ENCODE measurements around the gene DSCAML1. TPM values are rescaled to one million over a fixed set of nuclear protein-coding genes. Genes with fewer than 3 reads are reported as not detected.
A peak's percentile ranks its signal among the peaks of the same experiment; 100 is the strongest.

Gene DSCAML1
- total and polyA plus RNA-seq, 7 experiments from 2014 or later: 0.17 to 1.3 (median 0.60) TPM; not detected in 2

DNA sequence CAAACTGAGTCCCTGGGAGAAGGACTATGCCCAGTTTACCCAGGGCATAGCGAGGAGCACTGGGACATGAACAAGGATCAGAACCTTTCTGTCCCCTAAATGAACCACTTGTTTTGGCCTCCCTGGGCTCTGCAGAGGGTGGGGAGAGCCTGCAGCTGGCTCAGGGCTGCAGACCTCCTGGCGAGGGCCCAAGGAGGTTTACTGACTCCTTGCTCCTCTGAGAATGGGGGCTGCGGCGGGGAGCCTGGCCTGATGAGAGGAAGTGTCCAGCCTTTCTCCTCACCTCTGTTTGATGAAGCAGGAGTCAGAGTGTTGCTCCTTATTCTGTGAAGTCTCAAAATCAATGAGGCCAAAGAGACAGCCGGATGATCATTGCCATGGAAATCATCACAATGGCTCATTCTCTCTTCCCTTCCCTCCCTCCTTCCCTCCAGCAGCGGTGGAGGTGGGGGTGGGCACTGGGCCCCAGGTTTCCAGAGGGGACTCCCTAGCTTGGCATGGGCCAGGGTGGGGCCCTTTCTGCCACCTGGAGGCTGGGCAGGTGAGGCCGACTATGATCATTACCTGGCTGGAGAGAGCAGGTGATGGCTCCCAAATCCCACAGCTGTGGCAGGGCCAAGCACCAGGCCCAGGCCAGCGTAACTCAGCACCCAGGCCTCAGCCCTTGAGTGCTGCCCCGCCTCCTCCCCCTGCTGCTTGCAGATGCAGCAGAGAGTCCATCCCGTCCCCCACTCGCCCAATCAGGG, 299.6 kb downstream of the DSCAML1 start:
- CTCF ChIA-PET: no interaction called here
- intact Hi-C loops (cut with micrococcal nuclease): no loop called here

DNA sequence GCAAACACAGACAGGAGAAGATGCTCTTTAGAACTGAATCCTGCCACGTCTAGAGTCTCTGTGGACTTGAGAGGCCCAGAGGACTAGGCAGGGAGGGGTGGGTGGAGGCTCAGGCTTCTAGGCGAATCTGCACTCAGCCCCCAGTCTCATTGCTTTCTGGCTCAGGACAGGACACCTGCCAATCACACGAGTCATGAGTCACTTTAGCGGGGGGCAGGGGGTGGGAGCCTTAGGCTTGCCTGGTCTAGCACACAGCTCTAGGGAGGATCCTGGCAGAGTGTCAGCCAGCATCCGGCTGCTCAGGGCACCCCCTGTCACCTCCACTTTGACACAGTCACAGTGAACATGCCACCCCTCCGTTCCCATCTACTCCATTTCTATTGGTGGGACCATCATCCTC, 301.7 kb downstream of the DSCAML1 start:
- H3K36me3 Mint-ChIP-seq: no peaks in the 10 kb centered on the region
- ChIA-PET CTCF (no interaction called here), POLR2A (no interaction called here)
- no peak overlapping the region for H3K4me3 ChIP-seq (ENCODE audit: low read length)
- no peaks in the 10 kb centered on the region for H3K36me3 ChIP-seq (ENCODE audit: control insufficient read depth in 2 of 3, insufficient read depth in 3 of 3, low read length in 3 of 3)
- H3K27ac Mint-ChIP-seq: no peak overlapping the region
- H3K4me3 Mint-ChIP-seq: no peak overlapping the region
- DNase-seq: no peak
- H3K9me3 Mint-ChIP-seq: no peaks in the 10 kb centered on the region
- H3K27ac ChIP-seq (ENCODE audit: low read depth, low read length): no peak overlapping the region
- no peaks in the 10 kb centered on the region for H3K4me1 Mint-ChIP-seq
- ATAC-seq: no peak
- H3K4me1 ChIP-seq (ENCODE audit: control insufficient read depth in 2 of 2, insufficient read depth in 2 of 2, low read length in 2 of 2): no peaks in the 10 kb centered on the region
- peaks cover 6 to 15% (median 12%) of the 10 kb centered on the region in 5 donors for H3K27me3 Mint-ChIP-seq
- H3K9me3 ChIP-seq (ENCODE audit: control insufficient read depth in 2 of 3, low read length in 3 of 3): no peaks in the 10 kb centered on the region
- H3K27me3 ChIP-seq (ENCODE audit: control insufficient read depth in 2 of 2, insufficient read depth in 2 of 2, low read length in 2 of 2): no peaks in the 10 kb centered on the region
- intact Hi-C loops (cut with micrococcal nuclease): no loop called here

More for the DNA sequence above, 299.6 kb downstream of the DSCAML1 start:
- no peaks in the 10 kb centered on the region for H3K9me3 ChIP-seq (ENCODE audit: control insufficient read depth in 2 of 3, low read length in 3 of 3)
- H3K4me1 ChIP-seq (ENCODE audit: control insufficient read depth in 2 of 2, insufficient read depth in 2 of 2, low read length in 2 of 2): no peaks in the 10 kb centered on the region
- POLR2A ChIA-PET: no interaction called here
- Mint-ChIP-seq H3K27ac (no peak overlapping the region), H3K4me3 (no peak overlapping the region), H3K36me3 (no peaks in the 10 kb centered on the region), H3K27me3 (peaks cover 0 to 9% (median 4%) of the 10 kb centered on the region in 5 donors), H3K4me1 (no peaks in the 10 kb centered on the region), H3K9me3 (no peaks in the 10 kb centered on the region)
- ATAC-seq (no peak), DNase-seq (no peak)
- H3K27ac ChIP-seq (ENCODE audit: low read depth, low read length): no peak overlapping the region
- H3K36me3 ChIP-seq (ENCODE audit: control insufficient read depth in 2 of 3, insufficient read depth in 3 of 3, low read length in 3 of 3): no peaks in the 10 kb centered on the region
- no peaks in the 10 kb centered on the region for H3K27me3 ChIP-seq (ENCODE audit: control insufficient read depth in 2 of 2, insufficient read depth in 2 of 2, low read length in 2 of 2)
- H3K4me3 ChIP-seq (ENCODE audit: low read length): no peak overlapping the region

GRCh38 chr11:117492578-117493251, 304.3 kb downstream of the DSCAML1 start:
- ATAC-seq (no peak), DNase-seq (no peak)
- Mint-ChIP-seq H3K27me3 (peaks cover 6 to 17% (median 15%) of the 10 kb centered on the region in 5 donors), H3K36me3 (no peaks in the 10 kb centered on the region), H3K4me1 (peaks cover 0 to 4% (median 0%) of the 10 kb centered on the region in 7 donors), H3K9me3 (no peaks in the 10 kb centered on the region), H3K4me3 (no peak overlapping the region), H3K27ac (no peak overlapping the region)
- intact Hi-C loops (cut with micrococcal nuclease): no loop called here
- no peak overlapping the region for H3K27ac ChIP-seq (ENCODE audit: low read depth, low read length)
- H3K36me3 ChIP-seq (ENCODE audit: control insufficient read depth in 2 of 3, insufficient read depth in 3 of 3, low read length in 3 of 3): no peaks in the 10 kb centered on the region
- H3K27me3 ChIP-seq (ENCODE audit: control insufficient read depth in 2 of 2, insufficient read depth in 2 of 2, low read length in 2 of 2): no peaks in the 10 kb centered on the region
- CTCF ChIA-PET: no interaction called here
- no peak overlapping the region for H3K4me3 ChIP-seq (ENCODE audit: low read length)
- no peaks in the 10 kb centered on the region for H3K4me1 ChIP-seq (ENCODE audit: control insufficient read depth in 2 of 2, insufficient read depth in 2 of 2, low read length in 2 of 2)
- no peaks in the 10 kb centered on the region for H3K9me3 ChIP-seq (ENCODE audit: control insufficient read depth in 2 of 3, low read length in 3 of 3)
- POLR2A ChIA-PET: no interaction called here

DNA sequence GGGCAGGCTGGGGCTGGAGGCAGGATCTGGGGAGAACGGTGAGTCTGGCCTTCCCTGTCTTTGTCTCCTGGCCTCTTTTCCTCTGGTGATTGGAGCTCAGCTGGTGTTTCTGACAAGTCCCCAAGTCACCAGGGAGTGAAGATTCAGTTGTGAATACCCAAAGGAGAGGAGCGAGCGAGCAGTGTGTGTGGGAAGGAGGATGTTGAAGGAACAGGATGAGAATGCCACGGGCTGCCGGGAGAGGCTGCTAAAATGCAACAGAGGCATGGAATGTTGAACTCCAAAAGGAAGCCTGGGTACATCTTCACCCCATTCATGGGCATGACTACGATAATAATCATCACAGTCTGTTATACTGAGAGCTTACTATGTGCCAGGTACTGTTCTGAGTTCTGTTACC, 306.1 kb downstream of the DSCAML1 start:
- no peaks in the 10 kb centered on the region for H3K27me3 ChIP-seq (ENCODE audit: control insufficient read depth in 2 of 2, insufficient read depth in 2 of 2, low read length in 2 of 2)
- peaks cover 0 to 4% (median 0%) of the 10 kb centered on the region in 7 donors for H3K4me1 Mint-ChIP-seq
- H3K27ac Mint-ChIP-seq: no peak overlapping the region
- no peaks in the 10 kb centered on the region for H3K36me3 ChIP-seq (ENCODE audit: control insufficient read depth in 2 of 3, insufficient read depth in 3 of 3, low read length in 3 of 3)
- no peaks in the 10 kb centered on the region for H3K4me1 ChIP-seq (ENCODE audit: control insufficient read depth in 2 of 2, insufficient read depth in 2 of 2, low read length in 2 of 2)
- H3K9me3 Mint-ChIP-seq: peaks cover 0 to 5% (median 0%) of the 10 kb centered on the region in 11 donors
- peaks cover 0 to 4% (median 0%) of the 10 kb centered on the region in 5 donors for H3K36me3 Mint-ChIP-seq
- intact Hi-C loops (cut with micrococcal nuclease): no loop called here
- no peaks in the 10 kb centered on the region for H3K9me3 ChIP-seq (ENCODE audit: control insufficient read depth in 2 of 3, low read length in 3 of 3)
- H3K27ac ChIP-seq (ENCODE audit: low read depth, low read length): no peak overlapping the region
- ChIA-PET POLR2A (no interaction called here), CTCF (no interaction called here)
- ATAC-seq: no peak
- no peak for DNase-seq
- no peak overlapping the region for H3K4me3 Mint-ChIP-seq
- no peak overlapping the region for H3K4me3 ChIP-seq (ENCODE audit: low read length)
- peaks cover 6 to 16% (median 13%) of the 10 kb centered on the region in 5 donors for H3K27me3 Mint-ChIP-seq

DNA sequence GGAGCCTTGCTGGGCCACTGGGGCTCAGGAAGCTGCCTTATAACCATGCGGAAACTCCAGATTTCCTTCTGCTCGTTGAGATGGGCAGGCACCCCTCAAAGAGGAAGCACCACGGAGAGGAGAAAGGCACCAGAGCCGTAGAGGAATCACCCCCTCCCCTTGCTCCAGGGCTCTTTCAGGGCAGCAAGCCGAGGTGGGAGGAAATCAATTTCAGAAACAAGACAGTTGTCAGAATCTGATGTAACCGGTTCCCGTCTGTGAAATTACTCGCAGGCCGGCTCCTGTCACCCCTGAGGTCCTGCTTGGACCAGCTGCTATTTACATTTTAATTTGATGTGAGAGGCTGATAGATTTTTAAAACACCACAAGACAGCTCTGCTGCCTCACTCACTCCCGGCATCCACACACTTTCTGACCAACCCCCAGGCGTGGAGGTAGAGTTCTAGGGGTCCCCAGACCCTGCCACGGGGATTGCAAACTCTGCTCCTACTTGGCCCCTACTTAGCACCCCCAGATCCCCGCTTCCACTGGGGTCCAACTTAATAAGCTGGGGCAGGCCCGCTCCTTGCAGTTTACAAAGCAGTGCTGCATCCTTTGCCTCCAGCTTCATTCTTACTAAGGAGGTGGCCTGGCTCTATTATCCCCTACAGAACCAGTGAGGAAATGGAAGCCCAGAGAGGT, 306.9 kb downstream of the DSCAML1 start:
- Mint-ChIP-seq H3K9me3 (peaks cover 0 to 6% (median 0%) of the 10 kb centered on the region in 11 donors), H3K27me3 (peaks cover 6 to 16% (median 12%) of the 10 kb centered on the region in 5 donors), H3K4me3 (no peak overlapping the region), H3K27ac (no peak overlapping the region), H3K36me3 (peaks cover 0 to 7% (median 0%) of the 10 kb centered on the region in 5 donors), H3K4me1 (peaks cover 0 to 4% (median 0%) of the 10 kb centered on the region in 7 donors)
- Histone ChIP-seq H3K4me1 (ENCODE audit: control insufficient read depth in 2 of 2, insufficient read depth in 2 of 2, low read length in 2 of 2) (no peaks in the 10 kb centered on the region), H3K9me3 (ENCODE audit: control insufficient read depth in 2 of 3, low read length in 3 of 3) (no peaks in the 10 kb centered on the region), H3K27ac (ENCODE audit: low read depth, low read length) (no peak overlapping the region), H3K36me3 (ENCODE audit: control insufficient read depth in 2 of 3, insufficient read depth in 3 of 3, low read length in 3 of 3) (no peaks in the 10 kb centered on the region), H3K27me3 (ENCODE audit: control insufficient read depth in 2 of 2, insufficient read depth in 2 of 2, low read length in 2 of 2) (no peaks in the 10 kb centered on the region), H3K4me3 (ENCODE audit: low read length) (no peak overlapping the region)
- peak; percentile 53 for ATAC-seq
- ChIA-PET CTCF (no interaction called here), POLR2A (no interaction called here)
- intact Hi-C loops (cut with micrococcal nuclease): no loop called here
- DNase-seq: no peak

GRCh38 chr11:117488996-117489952, 307.7 kb downstream of the DSCAML1 start:
- H3K4me1 ChIP-seq (ENCODE audit: control insufficient read depth in 2 of 2, insufficient read depth in 2 of 2, low read length in 2 of 2): no peaks in the 10 kb centered on the region
- Mint-ChIP-seq H3K27me3 (peaks cover 6 to 16% (median 12%) of the 10 kb centered on the region in 5 donors), H3K9me3 (peaks cover 0 to 6% (median 0%) of the 10 kb centered on the region in 11 donors), H3K36me3 (peaks cover 0 to 7% (median 0%) of the 10 kb centered on the region in 5 donors), H3K4me3 (no peak overlapping the region), H3K27ac (no peak overlapping the region), H3K4me1 (peaks cover 0 to 4% (median 0%) of the 10 kb centered on the region in 7 donors)
- POLR2A ChIA-PET: no interaction called here
- no peaks in the 10 kb centered on the region for H3K9me3 ChIP-seq (ENCODE audit: control insufficient read depth in 2 of 3, low read length in 3 of 3)
- no peaks in the 10 kb centered on the region for H3K36me3 ChIP-seq (ENCODE audit: control insufficient read depth in 2 of 3, insufficient read depth in 3 of 3, low read length in 3 of 3)
- no peaks in the 10 kb centered on the region for H3K27me3 ChIP-seq (ENCODE audit: control insufficient read depth in 2 of 2, insufficient read depth in 2 of 2, low read length in 2 of 2)
- no peak overlapping the region for H3K27ac ChIP-seq (ENCODE audit: low read depth, low read length)
- CTCF ChIA-PET: no interaction called here
- H3K4me3 ChIP-seq (ENCODE audit: low read length): no peak overlapping the region
- intact Hi-C loops (cut with micrococcal nuclease): no loop called here
- ATAC-seq (no peak), DNase-seq (no peak)
